Dendritic cell treated with granulocyte-macrophage colony-stimulating factor and Interleukin-4, amounts not matched to agents 40 ng/mL and 50 ng/mL, for 4 days (primary cell): ENCODE results near the gene FEM1B.
A peak's percentile ranks its signal among the peaks of the same experiment; 100 is the strongest.
"Not testable (repeated sequence)": the region's sequence is repeated elsewhere in the genome, so short reads cannot be mapped to it uniquely, and the experiment has no call there.

ENCODE experiments used
- H3K27ac Mint-ChIP-seq: one replicate; pipeline ENCODE4 v1.8.0; 2022; ENCODE audit warnings: mild to moderate bottlenecking, mixed read lengths
- H3K27me3 Mint-ChIP-seq: one replicate; pipeline ENCODE4 v1.8.0; 2022; ENCODE audit warnings: mild to moderate bottlenecking, mixed read lengths
- H3K36me3 Mint-ChIP-seq: one replicate; pipeline ENCODE4 v1.8.0; 2022; ENCODE audit warnings: low read depth, mixed read lengths
- H3K4me1 Mint-ChIP-seq: one replicate; pipeline ENCODE4 v1.8.0; 2022; ENCODE audit warnings: low read depth, mixed read lengths
- H3K4me3 Mint-ChIP-seq: one replicate; pipeline ENCODE4 v1.8.0; 2022; ENCODE audit warnings: mild to moderate bottlenecking, moderate library complexity, mixed read lengths
- H3K9me3 Mint-ChIP-seq: one replicate; pipeline ENCODE4 v1.8.0; 2022; ENCODE audit warnings: mixed read lengths
- intact Hi-C: fragments of 100-400 bp; cut with micrococcal nuclease; formaldehyde crosslinking; loops from one replicate; pipeline ENCODE4 v1.15.0; 2022

FEM1B gene

DNA sequence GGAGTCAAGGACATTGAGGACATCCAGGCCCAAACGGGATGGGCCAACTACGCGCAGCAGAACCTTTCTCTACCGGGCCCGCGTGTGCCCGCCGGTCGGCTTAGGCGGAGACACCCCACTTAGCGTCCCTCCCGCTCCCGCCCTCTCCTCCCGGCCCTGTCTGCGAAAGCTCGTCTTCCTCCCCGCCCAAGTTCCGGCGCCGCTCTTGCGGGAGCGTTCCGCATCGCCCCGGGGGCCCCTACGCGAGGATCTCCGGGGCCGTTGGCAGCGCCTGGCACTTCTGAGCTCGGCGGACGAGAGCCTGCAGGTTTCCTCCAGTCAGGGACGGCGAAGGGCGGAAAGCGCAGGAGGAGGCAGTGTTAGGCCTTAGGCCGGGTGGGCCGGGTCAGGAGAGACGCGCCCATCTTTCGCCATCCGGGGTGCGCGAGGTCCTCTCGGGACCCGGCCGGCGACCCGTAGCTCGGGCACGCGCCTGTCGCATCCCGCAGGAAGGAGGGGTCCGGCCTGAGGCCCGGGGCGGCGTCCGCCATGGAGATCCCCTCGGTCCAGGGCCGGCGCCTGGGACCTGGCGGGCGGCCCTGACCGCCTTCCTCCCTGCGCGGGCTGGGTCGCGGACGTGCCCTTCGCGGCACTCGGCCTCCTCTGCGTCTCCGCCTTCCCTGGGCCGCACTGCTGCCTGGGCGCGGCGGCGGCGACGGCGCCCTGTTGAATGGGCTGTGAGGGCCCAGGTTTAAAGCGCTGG is at the start of gene FEM1B:
TSS of gene FEM1B (plus strand) at position 143 of the 742 bp plus-strand sequence. CDS start 673 bp downstream, outside the sequence.
- Mint-ChIP-seq H3K36me3 (peaks cover 44% of the 10 kb centered on the region), H3K4me1 (peaks cover 55% of the 10 kb centered on the region), H3K27ac (peak within 1 kb of the TSS; percentile 96), H3K4me3 (peak within 1 kb of the TSS; percentile 98), H3K9me3 (no peaks in the 10 kb centered on the region), H3K27me3 (no peaks in the 10 kb centered on the region)
- intact Hi-C loops: loop anchor here (2.0 kb wide), 1 partner anchor 21 kb away; no protein-coding TSS in a partner anchor

DNA sequence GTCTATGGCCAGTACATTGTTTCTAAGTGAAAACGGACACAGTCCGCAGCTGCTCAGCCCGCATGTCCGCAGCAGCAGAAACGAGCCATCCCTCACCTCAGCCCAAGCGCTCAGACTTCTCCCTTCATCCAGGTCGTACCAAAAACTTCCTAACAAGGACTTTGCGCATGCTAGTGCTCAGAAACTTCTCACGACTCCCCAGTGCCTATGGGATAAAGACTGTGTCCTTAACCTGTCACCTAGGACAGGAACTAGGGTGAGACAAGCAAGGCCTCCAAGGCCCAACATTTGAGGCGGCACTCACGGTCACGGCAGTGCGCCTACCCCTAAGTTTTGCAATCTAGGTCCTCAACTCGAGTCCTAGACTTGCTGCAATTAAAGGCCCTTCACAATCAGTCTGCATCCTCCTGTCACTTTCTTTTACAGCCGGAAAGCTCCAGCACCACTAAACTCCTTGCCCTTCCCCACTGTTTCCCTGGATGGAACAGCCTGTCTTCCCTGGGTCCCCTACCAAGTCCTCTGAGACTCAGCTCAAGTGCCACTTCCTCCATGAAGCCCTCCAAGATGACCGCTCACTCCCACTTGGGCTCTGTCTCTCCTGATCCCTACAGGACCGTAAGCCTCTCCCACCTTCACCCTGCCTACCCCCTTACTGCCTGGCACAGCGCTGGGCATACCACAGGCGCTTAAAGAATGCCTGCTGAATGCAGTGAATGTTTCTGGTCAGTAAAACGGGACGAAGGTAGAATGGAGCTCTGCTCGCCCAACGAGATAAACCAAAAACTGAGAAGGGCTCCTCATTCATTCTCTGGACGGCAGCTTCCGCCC is 49.2 kb upstream of the FEM1B start:
- H3K4me1 Mint-ChIP-seq: peaks cover 69% of the 10 kb centered on the region
- intact Hi-C loops: no loop called here
- peaks cover 4% of the 10 kb centered on the region for H3K27me3 Mint-ChIP-seq
- peaks cover 1% of the 10 kb centered on the region for H3K36me3 Mint-ChIP-seq
- peak overlapping the region; percentile 68 for H3K27ac Mint-ChIP-seq
- H3K4me3 Mint-ChIP-seq: peak overlapping the region; percentile 78
- H3K9me3 Mint-ChIP-seq: no peaks in the 10 kb centered on the region

DNA sequence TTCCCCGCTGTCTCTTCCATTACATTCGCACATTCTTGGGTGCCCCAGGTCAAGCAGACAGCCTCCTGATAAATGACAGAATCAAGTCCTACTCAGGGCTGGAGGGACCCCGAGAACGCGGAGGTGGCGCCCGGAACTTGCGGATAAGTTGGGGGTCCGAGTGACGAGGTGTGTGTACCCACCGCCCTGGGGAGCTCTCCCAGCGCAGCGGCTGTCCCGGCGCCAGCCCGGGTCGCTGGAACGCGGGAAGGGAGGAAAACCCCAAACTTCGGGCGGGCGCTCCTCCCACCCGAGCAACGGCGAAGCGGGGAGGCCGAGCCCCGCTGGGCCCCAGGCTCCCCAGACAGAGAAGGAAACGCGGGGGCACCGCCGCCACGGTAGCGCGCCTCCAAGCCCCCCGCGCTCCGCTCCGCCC is 48.6 kb upstream of the FEM1B start:
- H3K9me3 Mint-ChIP-seq: no peaks in the 10 kb centered on the region
- peak overlapping the region; percentile 78 for H3K4me3 Mint-ChIP-seq
- intact Hi-C loops: no loop called here
- H3K4me1 Mint-ChIP-seq: peaks cover 75% of the 10 kb centered on the region
- H3K27me3 Mint-ChIP-seq: peaks cover 4% of the 10 kb centered on the region
- H3K36me3 Mint-ChIP-seq: no peaks in the 10 kb centered on the region
- peak overlapping the region; percentile 68 for H3K27ac Mint-ChIP-seq

DNA sequence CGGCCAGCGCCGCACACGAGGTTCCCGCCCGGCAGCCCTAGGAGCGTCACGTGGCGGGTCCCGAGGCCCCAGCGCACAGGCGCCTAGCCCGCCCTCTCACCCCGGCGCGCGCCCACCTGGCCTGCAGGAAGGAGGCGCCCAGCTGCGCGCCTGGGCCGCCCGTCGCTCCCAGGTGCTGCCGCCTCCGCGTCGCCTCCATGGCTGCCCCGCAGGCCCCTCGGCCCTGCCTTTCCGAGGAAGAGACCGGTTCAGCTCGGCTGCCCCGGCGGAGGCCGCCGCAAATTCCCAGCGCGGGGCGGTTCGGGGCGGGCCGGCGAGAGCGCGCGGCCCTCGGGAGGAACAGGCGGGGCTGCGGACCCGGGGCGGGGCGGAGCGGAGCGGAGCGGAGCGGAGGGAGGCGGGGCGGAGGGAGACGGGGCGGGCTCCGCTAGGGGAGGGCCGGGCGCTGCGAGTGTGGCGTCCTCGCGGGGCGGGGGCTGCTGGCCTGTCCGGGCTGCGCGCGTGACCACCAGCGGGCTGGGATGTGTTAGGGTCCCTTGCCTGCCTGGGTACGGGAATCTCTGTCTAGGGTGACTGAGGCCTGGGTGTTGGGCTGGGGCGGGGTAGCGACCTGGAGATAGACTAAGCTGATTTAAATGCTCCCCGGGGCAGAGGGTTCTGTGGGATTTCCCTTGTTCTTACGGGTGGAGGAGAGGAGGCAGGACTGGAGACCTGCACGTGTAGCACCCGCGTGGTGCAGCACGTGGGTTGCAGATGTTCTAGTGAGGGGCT is 48.0 kb upstream of the FEM1B start, which contains the start of gene CLN6:
TSS of gene CLN6 (minus strand) at position 343 of the 771 bp plus-strand sequence. CDS start at position 199, 144 bp downstream.
- Mint-ChIP-seq H3K27ac (peak within 1 kb of the TSS; percentile 68), H3K4me3 (peak within 1 kb of the TSS; percentile 78), H3K4me1 (peaks cover 78% of the 10 kb centered on the region), H3K36me3 (no peaks in the 10 kb centered on the region), H3K9me3 (no peaks in the 10 kb centered on the region), H3K27me3 (peaks cover 4% of the 10 kb centered on the region)
- intact Hi-C loops: no loop called here

DNA sequence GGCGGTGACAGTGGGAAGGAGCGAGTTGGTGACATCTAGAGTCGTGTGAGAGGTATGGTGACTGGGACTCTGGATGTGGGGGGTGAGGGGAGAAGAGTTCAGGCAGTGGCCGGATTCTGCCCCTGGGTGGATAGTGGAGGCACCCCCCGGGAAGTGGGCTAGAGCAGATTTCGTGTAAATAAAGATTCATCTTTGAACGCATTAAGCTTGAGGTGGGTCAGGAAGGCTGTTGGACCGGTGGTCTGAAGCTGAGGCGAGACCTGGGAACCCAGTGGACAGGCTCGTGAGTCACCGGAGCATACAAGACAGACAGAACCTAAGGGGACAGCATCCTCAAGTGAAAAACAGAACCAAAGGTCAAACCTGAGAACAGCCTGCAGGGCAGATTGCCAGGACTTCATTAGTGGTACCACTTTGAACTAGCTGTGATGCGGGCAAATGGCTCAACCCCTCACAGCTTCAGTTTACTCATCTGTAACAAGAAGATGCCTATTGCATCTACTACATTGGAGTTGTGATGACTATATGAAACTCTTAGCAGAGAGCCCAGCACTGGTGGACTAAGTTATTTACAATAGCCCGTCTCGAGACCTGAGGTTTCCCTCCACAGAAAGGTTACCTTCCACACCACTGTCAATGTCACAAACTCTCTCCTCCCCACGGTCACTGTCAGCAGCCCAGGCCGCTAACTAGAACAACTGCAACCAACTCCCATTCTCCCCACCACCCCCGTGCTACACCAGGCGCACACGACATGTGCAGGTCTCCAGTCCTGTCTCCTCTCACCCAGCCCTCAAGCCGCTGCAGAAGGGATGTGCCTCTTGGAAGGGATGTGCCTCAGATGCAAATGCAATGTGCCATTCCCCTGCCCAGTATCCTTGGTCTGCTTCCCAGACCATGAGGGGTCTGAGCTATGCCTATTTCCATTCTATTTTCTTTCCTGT is 47.1 kb upstream of the FEM1B start:
- Mint-ChIP-seq H3K9me3 (no peaks in the 10 kb centered on the region), H3K36me3 (no peaks in the 10 kb centered on the region), H3K27me3 (peaks cover 4% of the 10 kb centered on the region), H3K4me1 (peaks cover 72% of the 10 kb centered on the region), H3K27ac (peak overlapping the region; percentile 68), H3K4me3 (peak overlapping the region; percentile 78)
- intact Hi-C loops: no loop called here

DNA sequence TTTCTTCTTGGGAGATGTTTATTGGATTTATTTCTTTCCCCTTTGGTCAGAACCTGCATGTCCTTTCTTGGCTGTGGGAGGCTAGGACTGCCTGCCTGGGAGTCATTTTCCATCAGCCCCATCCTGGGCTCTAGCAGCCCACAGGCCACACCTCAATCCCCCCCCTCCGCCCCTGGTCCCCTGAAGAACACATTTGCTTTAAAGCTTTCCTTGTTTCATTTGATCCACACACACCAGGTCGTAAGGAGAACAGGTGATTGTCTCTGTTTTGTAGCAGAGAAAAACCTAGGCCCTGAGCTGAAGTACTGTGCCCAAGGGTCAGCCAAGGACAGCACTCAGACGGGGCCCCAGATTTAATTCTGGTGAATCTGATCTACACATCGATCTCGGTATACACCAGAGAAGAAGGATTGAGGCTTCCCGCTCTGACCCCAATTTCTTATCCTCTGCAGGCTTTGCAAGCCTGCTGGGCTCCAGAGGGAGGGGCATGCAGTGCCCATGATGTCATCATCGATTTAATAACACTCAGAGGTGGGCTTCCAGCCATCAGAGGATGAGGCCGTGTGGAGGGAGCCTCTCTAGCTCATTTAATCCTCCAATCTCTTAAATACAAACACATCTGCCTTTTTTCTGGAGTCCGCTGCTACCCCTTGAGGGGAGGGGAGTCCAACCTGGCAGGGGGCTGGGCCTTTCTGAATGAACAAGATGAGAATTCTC is 46.3 kb upstream of the FEM1B start:
- H3K4me3 Mint-ChIP-seq: no peak overlapping the region
- no peaks in the 10 kb centered on the region for H3K36me3 Mint-ChIP-seq
- H3K4me1 Mint-ChIP-seq: peaks cover 71% of the 10 kb centered on the region
- peaks cover 4% of the 10 kb centered on the region for H3K27me3 Mint-ChIP-seq
- intact Hi-C loops: no loop called here
- no peaks in the 10 kb centered on the region for H3K9me3 Mint-ChIP-seq
- H3K27ac Mint-ChIP-seq: peak overlapping the region; percentile 11

DNA sequence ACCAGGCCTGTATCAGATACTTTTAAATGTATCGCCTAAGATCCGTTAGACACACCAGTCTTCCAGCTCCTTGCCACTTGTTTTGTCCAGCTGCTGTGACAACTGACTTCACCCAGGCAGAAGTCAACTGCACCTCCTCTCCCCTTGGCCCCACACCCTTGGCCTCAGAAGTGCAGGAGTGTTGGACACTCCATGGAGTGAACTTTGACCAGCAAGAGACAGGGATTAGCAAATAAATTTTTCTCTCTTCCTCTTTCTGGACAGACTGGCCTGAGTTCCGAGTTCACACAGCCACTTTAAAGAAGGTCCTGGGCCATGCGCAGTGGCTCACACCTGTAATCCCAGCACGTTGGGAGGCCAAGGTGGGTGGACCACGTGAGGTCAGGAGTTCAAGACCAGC is 45.1 kb upstream of the FEM1B start:
- peak overlapping the region; percentile 26 for H3K4me3 Mint-ChIP-seq
- no peaks in the 10 kb centered on the region for H3K36me3 Mint-ChIP-seq
- H3K27me3 Mint-ChIP-seq: peaks cover 4% of the 10 kb centered on the region
- intact Hi-C loops: no loop called here
- H3K4me1 Mint-ChIP-seq: peaks cover 65% of the 10 kb centered on the region
- no peaks in the 10 kb centered on the region for H3K9me3 Mint-ChIP-seq
- peak overlapping the region; percentile 70 for H3K27ac Mint-ChIP-seq

DNA sequence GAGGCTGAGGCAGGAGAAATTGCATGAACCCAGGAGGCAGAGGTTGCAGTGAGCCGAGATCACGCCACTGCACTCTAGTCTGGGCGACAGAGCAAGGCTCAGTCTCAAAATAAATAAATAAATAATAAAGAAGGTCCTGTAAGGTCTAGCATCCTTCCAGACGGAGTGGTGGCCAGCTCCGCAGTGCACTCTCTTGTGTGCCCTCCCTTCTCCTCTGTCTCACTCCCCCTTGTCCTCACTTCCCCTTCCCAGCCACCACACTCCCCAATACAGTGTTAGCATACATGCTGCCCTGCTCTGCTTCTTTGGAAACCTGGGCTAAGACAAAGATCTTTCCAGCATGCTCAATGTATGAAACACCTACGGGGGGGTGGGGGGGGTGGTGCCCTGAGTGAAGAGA is 44.6 kb upstream of the FEM1B start:
- Mint-ChIP-seq H3K9me3 (no peaks in the 10 kb centered on the region), H3K27me3 (peaks cover 4% of the 10 kb centered on the region), H3K27ac (peak overlapping the region; percentile 70), H3K4me1 (peaks cover 60% of the 10 kb centered on the region), H3K36me3 (no peaks in the 10 kb centered on the region), H3K4me3 (no peak overlapping the region)
- intact Hi-C loops: no loop called here

DNA sequence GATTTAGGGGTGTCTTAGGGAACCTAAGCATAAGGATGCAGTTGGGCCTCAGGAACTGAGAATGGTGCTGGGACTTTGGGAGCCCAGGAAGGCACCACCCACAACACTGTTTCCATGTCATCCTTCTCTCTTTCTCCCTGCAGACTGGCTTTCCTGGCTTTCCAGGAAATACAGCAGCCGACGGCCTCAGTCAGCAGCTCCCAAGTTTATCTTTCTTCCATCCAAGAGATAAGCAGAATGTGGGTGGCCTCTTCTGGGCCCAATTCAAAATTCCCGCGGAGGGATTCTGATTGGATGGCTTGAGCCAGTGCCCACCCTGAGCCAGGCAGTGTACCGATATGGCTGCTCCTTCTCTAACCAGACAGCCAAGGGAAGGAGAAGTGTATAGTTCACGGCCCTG is 43.5 kb upstream of the FEM1B start:
- H3K27me3 Mint-ChIP-seq: peaks cover 4% of the 10 kb centered on the region
- H3K27ac Mint-ChIP-seq: peak overlapping the region; percentile 64
- H3K36me3 Mint-ChIP-seq: no peaks in the 10 kb centered on the region
- H3K9me3 Mint-ChIP-seq: no peaks in the 10 kb centered on the region
- peaks cover 51% of the 10 kb centered on the region for H3K4me1 Mint-ChIP-seq
- no peak overlapping the region for H3K4me3 Mint-ChIP-seq
- intact Hi-C loops: no loop called here

DNA sequence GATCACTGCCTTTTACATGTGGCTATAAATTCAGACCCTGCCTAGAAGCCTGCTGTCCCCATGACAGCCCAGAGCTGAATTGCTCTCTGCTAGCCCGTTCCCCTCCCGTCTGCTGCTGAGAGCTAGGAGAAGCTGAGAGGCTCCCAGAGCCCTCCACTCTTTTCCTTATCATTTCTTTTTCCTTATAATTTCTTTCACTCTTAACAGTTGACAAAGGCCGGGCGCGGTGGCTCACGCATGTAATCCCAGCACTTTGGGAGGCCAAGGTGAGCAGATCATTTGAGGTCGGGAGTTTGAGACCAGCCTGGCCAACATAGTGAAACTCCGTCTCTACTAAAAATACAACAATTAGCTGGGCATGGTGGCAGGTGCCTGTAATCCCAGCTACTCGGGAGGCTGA is 43.0 kb upstream of the FEM1B start:
- H3K36me3 Mint-ChIP-seq, H3K9me3 Mint-ChIP-seq, H3K27me3 Mint-ChIP-seq, intact Hi-C loops, H3K4me3 Mint-ChIP-seq: not testable (repeated sequence)
- Mint-ChIP-seq H3K4me1 (peaks cover 51% of the 10 kb centered on the region), H3K27ac (peak overlapping the region; percentile 64)

DNA sequence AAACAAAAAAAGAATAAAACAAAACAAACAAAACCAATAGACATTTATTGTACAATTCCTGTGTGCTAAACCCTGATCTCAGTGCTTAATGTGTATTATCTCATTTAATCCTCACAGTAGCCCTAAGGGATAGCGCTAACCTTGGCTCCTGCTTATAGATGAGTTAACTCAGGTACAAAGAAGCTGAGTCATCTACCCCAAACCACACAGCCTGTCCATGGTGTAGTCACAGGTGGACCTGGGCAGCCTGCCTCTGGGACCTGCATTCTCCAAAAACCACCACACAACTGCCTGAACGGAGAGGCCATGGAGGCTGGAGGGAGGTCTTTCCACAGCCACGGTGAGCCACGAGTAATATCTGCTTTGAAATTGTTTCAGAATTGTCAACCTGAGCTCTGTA is 42.5 kb upstream of the FEM1B start:
- Mint-ChIP-seq H3K9me3 (no peaks in the 10 kb centered on the region), H3K4me1 (peaks cover 47% of the 10 kb centered on the region), H3K27me3 (peaks cover 4% of the 10 kb centered on the region), H3K27ac (no peak overlapping the region), H3K36me3 (no peaks in the 10 kb centered on the region), H3K4me3 (no peak overlapping the region)
- intact Hi-C loops: no loop called here

DNA sequence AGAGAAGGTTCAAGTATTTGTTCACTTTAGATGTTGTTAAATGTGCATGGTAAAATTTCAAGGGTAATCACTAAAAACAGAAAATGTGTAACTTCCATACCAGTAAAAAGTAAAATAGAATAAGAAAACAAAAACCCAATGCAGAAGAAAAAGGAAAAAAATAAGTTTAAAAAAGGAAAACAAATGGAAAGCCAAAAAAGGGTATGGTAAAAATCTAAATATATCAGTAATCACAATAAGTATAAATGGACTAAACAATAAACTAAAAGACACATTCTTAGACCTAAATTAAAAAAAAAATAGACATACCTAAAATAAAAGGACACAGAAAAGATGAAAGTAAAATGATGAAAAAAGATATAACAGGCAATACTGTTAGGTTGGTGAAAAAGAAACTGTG is 38.5 kb upstream of the FEM1B start:
- peaks cover 10% of the 10 kb centered on the region for H3K9me3 Mint-ChIP-seq
- H3K27ac Mint-ChIP-seq: no peak overlapping the region
- no peaks in the 10 kb centered on the region for H3K27me3 Mint-ChIP-seq
- intact Hi-C loops: no loop called here
- no peak overlapping the region for H3K4me3 Mint-ChIP-seq
- H3K4me1 Mint-ChIP-seq: peaks cover 15% of the 10 kb centered on the region
- no peaks in the 10 kb centered on the region for H3K36me3 Mint-ChIP-seq
